Stomach (tissue), 4 donors: ENCODE measurements around the gene LNPEP.

Source experiments
- EP300 ChIP-seq: sonication (generic); formaldehyde crosslinking; IDR thresholded peaks from one replicate; pipeline ENCODE4 v1.6.1; 2017; ENCODE audit warnings: antibody characterized with exemption
- POLR2A ChIP-seq, 4 donors: fragments of 450-650 bp; IDR thresholded peaks; one replicate each; pipeline ENCODE4 v1.6.1; 2016; ENCODE audit warnings: antibody characterized with exemption in 4 of 4, control low read depth in 2 of 4, mild to moderate bottlenecking in 1 of 4, moderate library complexity in 1 of 4
- POLR2AphosphoS5 ChIP-seq, 3 donors: sonication (generic); formaldehyde crosslinking; IDR thresholded peaks; one replicate each; pipeline ENCODE4 v1.6.1; 2016; ENCODE audit warnings: antibody characterized with exemption in 3 of 3
- TF ChIP-seq, protein P1 (sequence below), 7 experiments: fragments of 450-650 bp in 4 of 7; fragments of 200-600 bp in 3 of 7; sonication (generic) in 3 of 7; IDR thresholded peaks; one replicate each; pipeline ENCODE4 v1.5.1; 2016 to 2019; ENCODE audit warnings: antibody characterized with exemption in 7 of 7, control low read depth in 2 of 7, mild to moderate bottlenecking in 1 of 7

DNA sequence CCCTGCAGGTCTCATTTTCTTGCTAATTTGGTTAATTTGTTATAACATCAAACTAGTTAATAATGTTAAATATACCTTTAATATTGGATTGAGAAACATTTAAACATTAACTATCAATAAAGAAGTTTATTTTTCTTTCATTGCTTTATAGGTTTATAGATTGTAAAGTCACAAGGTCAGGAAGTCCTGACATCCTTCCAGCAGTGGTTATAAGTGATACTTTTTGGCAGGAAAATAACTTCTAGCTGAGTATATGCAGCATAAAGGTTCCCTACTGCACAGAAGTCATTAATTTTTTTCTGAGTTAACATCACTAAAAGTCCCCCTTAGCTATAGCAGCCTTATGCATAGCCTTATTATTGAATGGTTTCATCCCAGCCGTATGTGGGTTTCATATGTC lies 85.5 kb downstream of the LNPEP start:
- TF ChIP-seq, protein P1, sequence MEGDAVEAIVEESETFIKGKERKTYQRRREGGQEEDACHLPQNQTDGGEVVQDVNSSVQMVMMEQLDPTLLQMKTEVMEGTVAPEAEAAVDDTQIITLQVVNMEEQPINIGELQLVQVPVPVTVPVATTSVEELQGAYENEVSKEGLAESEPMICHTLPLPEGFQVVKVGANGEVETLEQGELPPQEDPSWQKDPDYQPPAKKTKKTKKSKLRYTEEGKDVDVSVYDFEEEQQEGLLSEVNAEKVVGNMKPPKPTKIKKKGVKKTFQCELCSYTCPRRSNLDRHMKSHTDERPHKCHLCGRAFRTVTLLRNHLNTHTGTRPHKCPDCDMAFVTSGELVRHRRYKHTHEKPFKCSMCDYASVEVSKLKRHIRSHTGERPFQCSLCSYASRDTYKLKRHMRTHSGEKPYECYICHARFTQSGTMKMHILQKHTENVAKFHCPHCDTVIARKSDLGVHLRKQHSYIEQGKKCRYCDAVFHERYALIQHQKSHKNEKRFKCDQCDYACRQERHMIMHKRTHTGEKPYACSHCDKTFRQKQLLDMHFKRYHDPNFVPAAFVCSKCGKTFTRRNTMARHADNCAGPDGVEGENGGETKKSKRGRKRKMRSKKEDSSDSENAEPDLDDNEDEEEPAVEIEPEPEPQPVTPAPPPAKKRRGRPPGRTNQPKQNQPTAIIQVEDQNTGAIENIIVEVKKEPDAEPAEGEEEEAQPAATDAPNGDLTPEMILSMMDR (IDR thresholded peaks at IDR 0.05) = no peak
- TF ChIP-seq EP300 = no peak
- no peak for TF ChIP-seq POLR2AphosphoS5 (IDR thresholded peaks at IDR 0.05)
- TF ChIP-seq POLR2A (IDR thresholded peaks at IDR 0.05) = no peak
